Epithelial cell of proximal tubule (primary cell): ENCODE results near the gene RIPK3. TPM values are rescaled to one million over a fixed set of nuclear protein-coding genes. Genes with fewer than 3 reads are reported as not detected.
"Not testable (repeated sequence)": the region's sequence is repeated elsewhere in the genome, so short reads cannot be mapped to it uniquely, and the experiment has no call there.

Experiments
- DNase-seq: peaks from one replicate; pipeline ENCODE4 v3.0.0-alpha.2; 2011; ENCODE audit warnings: low read depth
- H3K4me3 ChIP-seq: 2 replicates; pipeline ENCODE4 v1.5.1; 2011; ENCODE audit warnings: low read depth, mild to moderate bottlenecking, low read length
- CTCF ChIP-seq: conservative IDR thresholded peaks from 2 replicates; pipeline ENCODE4 v1.5.1; 2012; ENCODE audit warnings: low read depth, mild to moderate bottlenecking, low read length
- total RNA-seq: library from RNA; depleted of rRNA; stranded (reverse); fragments of >200 nt; gene quantifications from 2 replicates; pipeline ENCODE4 v1.2.3, GENCODE V29; 2015

Gene RIPK3
- total RNA-seq, result 6.4 and 7.6 TPM in 2 replicates

DNA sequence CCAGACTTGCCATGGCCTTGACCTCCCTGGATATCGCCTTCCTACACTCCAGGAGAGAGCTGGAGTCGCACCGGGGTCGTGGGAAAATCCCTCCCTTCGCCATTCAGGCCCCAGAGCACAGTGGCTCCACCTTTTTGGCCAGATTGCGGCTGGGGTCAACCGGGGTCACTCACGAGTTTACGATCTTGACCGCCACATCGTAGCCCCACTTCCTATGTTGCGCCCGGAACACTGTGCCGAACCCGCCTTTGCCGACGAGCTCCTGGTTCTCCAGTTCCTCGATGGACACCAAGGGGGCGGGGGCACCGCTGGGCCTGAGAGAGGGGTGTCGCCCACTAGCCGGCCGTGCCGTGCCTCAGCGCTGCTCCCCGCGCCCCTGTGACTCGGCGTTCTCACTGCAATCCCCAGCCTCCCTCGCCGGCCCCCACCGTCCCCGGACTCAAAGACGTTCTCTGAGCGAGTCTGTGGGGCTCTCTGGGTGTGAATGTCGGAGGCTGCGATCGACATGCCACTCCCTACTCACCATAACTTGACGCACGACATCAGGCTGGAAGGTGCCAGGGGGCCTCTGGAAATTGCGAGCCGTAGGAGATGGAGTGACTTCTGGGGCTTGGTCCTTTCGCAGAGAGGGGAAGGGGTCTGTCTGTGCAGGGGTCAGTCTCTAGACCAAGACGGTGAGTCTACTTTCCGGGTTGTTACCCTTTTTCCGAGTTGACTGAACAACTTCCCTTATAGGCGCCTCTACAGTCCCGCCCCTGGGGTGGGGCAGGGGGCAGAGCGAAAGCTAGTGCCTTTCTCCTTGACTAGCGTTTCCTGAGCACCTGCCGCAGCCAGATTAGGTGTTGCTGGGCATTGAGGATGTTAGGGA, at the start of gene RIPK3:
Gene RIPK3, minus strand, starts transcription at position 708 of the 868 bp plus-strand sequence. Its CDS starts 165 bp downstream, at position 543.
- no peak for DNase-seq
- H3K4me3 ChIP-seq, result peak within 1 kb of the TSS; percentile 40
- TF ChIP-seq CTCF, result no peak

DNA sequence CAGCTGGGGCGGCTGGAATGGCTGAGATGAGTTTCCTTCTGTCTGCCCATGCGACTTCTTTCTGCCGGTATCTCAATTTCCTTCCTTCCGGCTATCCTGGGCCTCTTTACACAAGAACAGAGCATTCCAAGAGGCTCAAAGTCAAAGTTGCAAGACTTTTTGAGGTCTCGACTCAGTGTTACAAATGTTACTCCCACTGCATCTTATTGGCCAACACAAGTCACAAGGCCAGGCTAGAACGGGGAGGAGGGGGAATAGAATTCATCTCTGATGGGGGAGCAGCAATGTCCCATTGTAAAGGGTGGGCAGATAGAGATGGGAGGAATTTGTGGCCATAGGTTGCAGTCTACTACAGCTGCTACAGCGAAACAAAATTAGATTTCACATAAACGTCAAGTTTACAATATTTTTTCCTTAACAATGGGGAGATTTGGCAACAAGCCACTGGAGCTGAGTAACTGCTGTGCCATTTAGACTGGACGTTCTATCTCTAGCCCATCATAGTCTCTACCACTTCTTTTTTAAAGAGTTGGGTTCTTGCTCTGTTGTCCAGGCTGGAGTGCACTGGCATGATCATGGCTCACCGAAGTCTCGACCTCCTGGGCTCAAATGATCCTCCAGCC, 49.5 kb upstream of the RIPK3 start:
- no peak overlapping the region for H3K4me3 ChIP-seq
- DNase-seq, result no peak
- TF ChIP-seq CTCF, result no peak

- DNase-seq, result no peak
- H3K4me3 ChIP-seq, result no peak overlapping the region
- no peak for TF ChIP-seq CTCF
Measured at GRCh38 chr14:24388474-24389179, 48.8 kb upstream of the RIPK3 start.

GRCh38 chr14:24387579-24387978, 47.8 kb upstream of the RIPK3 start:
- not testable (repeated sequence) for DNase-seq, H3K4me3 ChIP-seq

- no peak for TF ChIP-seq CTCF
- DNase-seq, result no peak
- no peak overlapping the region for H3K4me3 ChIP-seq
Measured at GRCh38 chr14:24387009-24387345, 47.2 kb upstream of the RIPK3 start.

- H3K4me3 ChIP-seq, result no peak overlapping the region
- TF ChIP-seq CTCF, result no peak
- no peak for DNase-seq
Measured at GRCh38 chr14:24385524-24385923, 45.7 kb upstream of the RIPK3 start.

- H3K4me3 ChIP-seq, result no peak overlapping the region
- no peak for DNase-seq
- no peak for TF ChIP-seq CTCF
Measured at GRCh38 chr14:24384169-24384568, 44.4 kb upstream of the RIPK3 start.
